Hair follicle dermal papilla cell (primary cell): ENCODE measurements around the gene FAM136A. TPM values are rescaled to one million over a fixed set of nuclear protein-coding genes. Genes with fewer than 3 reads are reported as not detected.

Source experiments
- small RNA-seq: library from RNA; depleted of rRNA; stranded (forward); fragments of <200 nt; gene quantifications from one replicate; pipeline ENCODE3, GENCODE V24; 2012
- total RNA-seq: library from RNA; depleted of rRNA; stranded (reverse); fragments of >200 nt; gene quantifications from 2 replicates; pipeline ENCODE4 v1.2.3, GENCODE V29; 2012

The FAM136A gene
- total RNA-seq = 19.8 and 20.4 TPM in 2 replicates

DNA sequence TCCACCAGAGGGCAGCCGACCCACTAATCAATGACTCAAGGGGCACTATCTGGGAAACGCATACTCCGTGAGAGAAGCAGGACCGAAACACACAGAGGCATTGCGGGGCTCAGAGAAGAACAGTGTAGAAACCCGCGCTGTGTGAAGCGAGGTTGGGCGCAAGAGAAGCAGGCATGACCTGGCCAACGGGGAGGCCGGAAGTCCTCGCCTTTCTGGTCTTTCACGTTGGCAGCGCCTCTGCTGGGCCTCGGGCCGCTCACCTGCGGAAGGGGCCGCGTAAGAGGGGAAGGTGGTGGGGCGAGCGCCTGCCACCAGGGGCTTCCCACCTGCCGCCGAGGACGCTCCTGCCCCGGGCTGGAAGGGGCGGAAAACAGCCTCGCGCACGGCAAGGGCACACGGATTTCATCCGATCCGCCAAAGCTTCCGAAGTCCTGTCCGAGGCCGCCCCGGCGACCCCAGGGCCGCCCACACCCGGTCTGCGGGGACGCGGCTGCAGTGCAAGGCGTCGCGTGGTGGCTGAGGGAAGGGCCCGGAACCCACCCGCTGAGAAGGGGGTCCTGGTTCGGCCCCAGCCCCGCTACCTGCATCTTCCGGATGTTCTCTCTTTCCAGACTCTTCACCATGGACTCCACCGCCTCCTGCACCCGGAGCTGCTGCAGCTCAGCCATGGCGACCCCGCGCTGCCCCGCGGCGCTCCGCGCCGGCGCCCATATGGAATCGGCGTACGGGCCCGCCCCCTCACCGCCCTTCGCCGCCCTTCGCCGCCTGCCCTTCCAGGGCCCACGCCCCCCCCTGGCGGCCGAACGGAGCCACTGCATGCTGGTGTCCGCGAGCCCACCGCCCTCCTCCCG is at the start of gene FAM136A:
FAM136A (minus strand) TSS at position 724 of the 851 bp plus-strand sequence; CDS start at position 668, 56 bp downstream.

GRCh38 chr2:70248181-70248847 is 53.6 kb downstream of the FAM136A start, which contains the start of gene TIA1:
TSS of gene TIA1 (minus strand) at chr2:70248628. CDS start at chr2:70248430, 198 bp downstream.

Small RNA genes within 50 kb of the gene (small RNA-seq; reads per million reads assigned to genes)
- gene AC016700.2 (not detected), gene MIR1285-2 (not detected)

Other genes with a start within 250 kb of the FAM136A start
- gene PCBP1, start 214.6 kb downstream of the FAM136A start, total RNA-seq = 45.4 and 47.6 TPM in 2 replicates
- 22.0 and 28.9 TPM in 2 replicates for gene C2orf42, start 111.0 kb downstream of the FAM136A start, total RNA-seq
- gene TIA1, start 53.4 kb downstream of the FAM136A start, total RNA-seq = 49.2 and 76.9 TPM in 2 replicates
- gene PCYOX1, start 43.9 kb downstream of the FAM136A start, total RNA-seq = 65.6 and 68.0 TPM in 2 replicates
- 44.0 and 57.0 TPM in 2 replicates for gene SNRPG, start 8.3 kb downstream of the FAM136A start, total RNA-seq